Stimulated activated effector memory CD8-positive, alpha-beta T cell treated with anti-CD3 and anti-CD28 coated beads, Interleukin-12 subunit alpha, Interleukin-12 subunit beta, amount 100 ng/mL, for 72 hours (primary cell): ENCODE results near the gene COX8A.

Experiments used
- ATAC-seq: fragments of 150-1000 bp; cut with Tn5 transposase; 2 replicates; pipeline ENCODE4 v1.10.0; 2021
- DNase-seq, 2 donors: peaks; one replicate each; pipeline ENCODE4 v3.0.0; 2021 to 2022; ENCODE audit warnings: low spot score in 2 of 2
- H3K27ac Mint-ChIP-seq: one replicate; pipeline ENCODE4 v1.8.0; 2022; ENCODE audit warnings: mild to moderate bottlenecking, mixed read lengths
- H3K36me3 Mint-ChIP-seq: one replicate; pipeline ENCODE4 v1.8.0; 2022; ENCODE audit warnings: mild to moderate bottlenecking, mixed read lengths
- H3K4me1 Mint-ChIP-seq: one replicate; pipeline ENCODE4 v1.8.0; 2022; ENCODE audit warnings: mixed read lengths
- H3K4me3 Mint-ChIP-seq: one replicate; pipeline ENCODE4 v1.8.0; 2022; ENCODE audit warnings: mild to moderate bottlenecking, mixed read lengths
- H3K9me3 Mint-ChIP-seq: one replicate; pipeline ENCODE4 v1.8.0; 2022; ENCODE audit warnings: mixed read lengths

COX8A gene

GRCh38 chr11:64019106-64020037 is 45.0 kb downstream of the COX8A start:
- no peak for DNase-seq
- Mint-ChIP-seq H3K27ac (no peak overlapping the region), H3K9me3 (no peaks in the 10 kb centered on the region), H3K4me1 (no peaks in the 10 kb centered on the region), H3K4me3 (no peak overlapping the region), H3K36me3 (peaks cover 8% of the 10 kb centered on the region)
- ATAC-seq: no peak

GRCh38 chr11:64020976-64021756 is 46.7 kb downstream of the COX8A start:
- Mint-ChIP-seq H3K4me1 (no peaks in the 10 kb centered on the region), H3K9me3 (no peaks in the 10 kb centered on the region), H3K36me3 (no peaks in the 10 kb centered on the region), H3K4me3 (no peak overlapping the region), H3K27ac (no peak overlapping the region)
- ATAC-seq (no peak), DNase-seq (no peak)

- ATAC-seq (no peak), DNase-seq (no peak)
- no peaks in the 10 kb centered on the region for H3K36me3 Mint-ChIP-seq
- H3K27ac Mint-ChIP-seq: no peak overlapping the region
- H3K4me3 Mint-ChIP-seq: no peak overlapping the region
- H3K4me1 Mint-ChIP-seq: no peaks in the 10 kb centered on the region
- no peaks in the 10 kb centered on the region for H3K9me3 Mint-ChIP-seq
Observed at GRCh38 chr11:64021757-64022093, 47.3 kb downstream of the COX8A start.

- ATAC-seq: no peak
- Mint-ChIP-seq H3K9me3 (no peaks in the 10 kb centered on the region), H3K27ac (no peak overlapping the region), H3K4me3 (no peak overlapping the region), H3K4me1 (no peaks in the 10 kb centered on the region), H3K36me3 (no peaks in the 10 kb centered on the region)
- DNase-seq: no peak
Observed at GRCh38 chr11:64022125-64022784, 47.8 kb downstream of the COX8A start.

- no peak overlapping the region for H3K27ac Mint-ChIP-seq
- H3K36me3 Mint-ChIP-seq: no peaks in the 10 kb centered on the region
- H3K4me3 Mint-ChIP-seq: no peak overlapping the region
Observed at GRCh38 chr11:64023712-64024710, 49.6 kb downstream of the COX8A start.

DNA sequence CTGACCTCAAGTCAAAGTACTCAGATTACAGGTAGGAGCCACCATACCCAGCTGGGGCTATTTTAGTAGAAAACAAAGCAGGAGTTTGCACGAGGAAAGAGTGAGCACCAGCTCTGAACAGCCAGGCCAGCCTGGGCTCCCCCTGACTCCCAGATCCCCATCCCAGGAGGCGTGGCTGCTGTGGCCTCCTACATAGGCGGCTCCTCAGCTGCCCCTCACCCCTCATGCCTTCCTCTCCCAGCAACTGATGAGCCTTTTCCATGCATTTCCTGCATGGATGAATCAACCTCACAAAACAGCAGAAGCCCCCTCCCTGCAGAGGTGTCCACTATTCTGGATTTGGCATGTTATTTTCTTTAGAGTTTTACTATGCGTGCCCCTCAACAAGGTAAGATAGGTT is 50.8 kb downstream of the COX8A start:
- H3K36me3 Mint-ChIP-seq: no peaks in the 10 kb centered on the region
- no peak overlapping the region for H3K27ac Mint-ChIP-seq
- no peaks in the 10 kb centered on the region for H3K4me1 Mint-ChIP-seq
- H3K4me3 Mint-ChIP-seq: no peak overlapping the region
- no peak for DNase-seq
- ATAC-seq: no peak
- no peaks in the 10 kb centered on the region for H3K9me3 Mint-ChIP-seq

More at GRCh38 chr11:64023712-64024710, 49.6 kb downstream of the COX8A start:
- Mint-ChIP-seq H3K4me1 (no peaks in the 10 kb centered on the region), H3K9me3 (no peaks in the 10 kb centered on the region)
- DNase-seq (no peak), ATAC-seq (no peak)
